RPMI7951 (cell line): ENCODE results near the gene NIPAL3. TPM values are rescaled to one million over a fixed set of nuclear protein-coding genes. Genes with fewer than 3 reads are reported as not detected.

Experiments
- DNase-seq: peaks from one replicate; pipeline ENCODE4 v3.0.0-alpha.2; 2012; ENCODE audit warnings: low read depth
- total RNA-seq: library from RNA; depleted of rRNA; stranded (reverse); fragments of >200 nt; shearing (Covaris generic); gene quantifications from 2 replicates; pipeline ENCODE4 v1.2.3, GENCODE V29; 2014

The NIPAL3 gene
- total RNA-seq, 1 experiment from 2014 or later, result 17.5 TPM

GRCh38 chr1:24390924-24391782 is 24.4 kb upstream of the NIPAL3 start:
- peak; percentile 82 for DNase-seq

- DNase-seq, result peak; percentile 65
Observed at GRCh38 chr1:24391882-24392603, 23.6 kb upstream of the NIPAL3 start.

- no peak for DNase-seq
Observed at GRCh38 chr1:24392604-24392946, 23.0 kb upstream of the NIPAL3 start.

GRCh38 chr1:24392982-24393650 is 22.5 kb upstream of the NIPAL3 start:
- no peak for DNase-seq

- DNase-seq, result peak; percentile 87
Observed at GRCh38 chr1:24393892-24394291, 21.7 kb upstream of the NIPAL3 start.

- DNase-seq, result no peak
Observed at GRCh38 chr1:24400065-24400464, 15.5 kb upstream of the NIPAL3 start.

- no peak for DNase-seq
Observed at GRCh38 chr1:24403806-24404205, 11.8 kb upstream of the NIPAL3 start.

- no peak for DNase-seq
Observed at GRCh38 chr1:24406788-24407187, 8.8 kb upstream of the NIPAL3 start.

GRCh38 chr1:24409535-24409934 is 6.1 kb upstream of the NIPAL3 start:
- DNase-seq, result peak; percentile 69

- DNase-seq, result no peak
Observed at GRCh38 chr1:24410750-24411149, 4.9 kb upstream of the NIPAL3 start.

GRCh38 chr1:24411963-24412362 is 3.6 kb upstream of the NIPAL3 start:
- DNase-seq, result peak; percentile 71

GRCh38 chr1:24412408-24412807 is 3.2 kb upstream of the NIPAL3 start:
- no peak for DNase-seq

- peak; percentile 83 for DNase-seq
Observed at GRCh38 chr1:24413350-24414163, 2.0 kb upstream of the NIPAL3 start, which contains the start of gene STPG1. STPG1 (minus strand) TSS chr1:24413782; CDS start chr1:24401388, 12,394 bp downstream.

GRCh38 chr1:24414775-24415333 is 748 bp upstream of the NIPAL3 start:
- DNase-seq, result peak; percentile 18

- DNase-seq, result peak; percentile 15
Observed at GRCh38 chr1:24415910-24416665, 486 bp downstream of the NIPAL3 start.

- DNase-seq, result peak; percentile 93
Observed at GRCh38 chr1:24416666-24417391, 1.2 kb downstream of the NIPAL3 start.

GRCh38 chr1:24417681-24418080 is 2.1 kb downstream of the NIPAL3 start:
- peak; percentile 14 for DNase-seq

GRCh38 chr1:24418898-24419628 is 3.5 kb downstream of the NIPAL3 start:
- DNase-seq, result peak; percentile 83

- no peak for DNase-seq
Observed at GRCh38 chr1:24420547-24420946, 4.9 kb downstream of the NIPAL3 start.
